GM18861 (cell line): Measurements from ENCODE around the gene PRPF19.

Experiments used
- ATAC-seq: cut with Tn5 transposase; IDR thresholded peaks from one replicate; pipeline ENCODE4 v1.9.1; 2021; ENCODE audit not compliant: unreplicated experiment

PRPF19 gene

GRCh38 chr11:60938500-60938899 is 32.1 kb upstream of the PRPF19 start:
- ATAC-seq: no peak

GRCh38 chr11:60937811-60938210 is 31.4 kb upstream of the PRPF19 start:
- ATAC-seq: no peak

- ATAC-seq: no peak
These were observed 30.8 kb upstream of the PRPF19 start for GRCh38 chr11:60937144-60937527.

GRCh38 chr11:60936467-60937143 is 30.2 kb upstream of the PRPF19 start:
- no peak for ATAC-seq

GRCh38 chr11:60935676-60936442 is 29.5 kb upstream of the PRPF19 start:
- no peak for ATAC-seq

GRCh38 chr11:60934790-60935605 is 28.6 kb upstream of the PRPF19 start:
- ATAC-seq: no peak

- no peak for ATAC-seq
These were observed 27.9 kb upstream of the PRPF19 start for GRCh38 chr11:60934124-60934789.

- no peak for ATAC-seq
These were observed 27.2 kb upstream of the PRPF19 start for GRCh38 chr11:60933416-60934123.

GRCh38 chr11:60932605-60933356 is 26.4 kb upstream of the PRPF19 start:
- ATAC-seq: no peak

- ATAC-seq: no peak
These were observed 25.5 kb upstream of the PRPF19 start for GRCh38 chr11:60931917-60932316.

- no peak for ATAC-seq
These were observed 24.0 kb upstream of the PRPF19 start for GRCh38 chr11:60930394-60930793.

- no peak for ATAC-seq
These were observed 23.4 kb upstream of the PRPF19 start for GRCh38 chr11:60929764-60930163.

GRCh38 chr11:60928563-60929001 is 22.2 kb upstream of the PRPF19 start:
- ATAC-seq: no peak

GRCh38 chr11:60927600-60927999 is 21.2 kb upstream of the PRPF19 start:
- ATAC-seq: no peak

- no peak for ATAC-seq
These were observed 20.7 kb upstream of the PRPF19 start for GRCh38 chr11:60927061-60927592.

- no peak for ATAC-seq
These were observed 20.1 kb upstream of the PRPF19 start for GRCh38 chr11:60926500-60926899.

- no peak for ATAC-seq
These were observed 19.5 kb upstream of the PRPF19 start for GRCh38 chr11:60925868-60926267.

GRCh38 chr11:60924906-60925853 is 18.8 kb upstream of the PRPF19 start:
- ATAC-seq: no peak
